ENCODE data around the gene CCDC9. TPM values are rescaled to one million over a fixed set of nuclear protein-coding genes. Genes with fewer than 3 reads are reported as not detected.

Gene CCDC9
- total and polyA plus RNA-seq, 2 of the 13 experiments (the other 11 are each of a cell fraction or from before 2014, with no cell fraction given): 2.9 to 6.3 TPM

- TF ChIP-seq MAF1 (CRISPR knock-in tag; IDR thresholded peaks at IDR 0.05; ENCODE audit: borderline replicate concordance) (0 out of 2 replicates have a peak, but pooled peaks have one; percentile 33), ERF (CRISPR knock-in tag; IDR thresholded peaks at IDR 0.05) (peak; percentile 75; the same call in 1 of the 2 replicates), POLR2A (IDR thresholded peaks at IDR 0.05; ENCODE audit: insufficient read depth in 1 of 2, low read depth in 2 of 2, low read length in 2 of 2) (0 out of 4 replicates have a peak, but pooled peaks of 1 of the 2 experiments have one; percentile 26), ELF1 (CRISPR knock-in tag; IDR thresholded peaks at IDR 0.05) (peak; percentile 55; the same call in 1 of the 2 replicates), ZNF136 (CRISPR knock-in tag; IDR thresholded peaks at IDR 0.05; ENCODE audit: low read depth) (0 out of 2 replicates have a peak, but pooled peaks have one; percentile 49), CENPX (CRISPR knock-in tag; IDR thresholded peaks at IDR 0.05) (no peak), ZNF570 (CRISPR knock-in tag; IDR thresholded peaks at IDR 0.05; ENCODE audit: borderline replicate concordance) (no peak), ATF7 (IDR thresholded peaks at IDR 0.05) (peak; percentile 76), ATF7 (CRISPR knock-in tag; IDR thresholded peaks at IDR 0.05) (peak; percentile 88; the same call in 1 of the 2 replicates), PRPF4 (IDR thresholded peaks at IDR 0.05; ENCODE audit: low read depth, low read length, poor library complexity, severe bottlenecking) (no peak), ZNF124 (CRISPR knock-in tag; IDR thresholded peaks at IDR 0.05) (peak; percentile 59; the same call in 1 of the 2 replicates), MLLT10 (CRISPR knock-in tag; IDR thresholded peaks at IDR 0.05) (no peak), FOXA3 (CRISPR knock-in tag; IDR thresholded peaks at IDR 0.05) (peak; percentile 92), BRCA1 (CRISPR knock-in tag; IDR thresholded peaks at IDR 0.05) (peak; percentile 84; the same call in 1 of the 2 replicates), ZFY (CRISPR knock-in tag; IDR thresholded peaks at IDR 0.05) (no peak), PHF21A (CRISPR knock-in tag; IDR thresholded peaks at IDR 0.05) (peak; percentile 92), ATF4 (CRISPR knock-in tag; IDR thresholded peaks at IDR 0.05) (peak in 1 of 2 experiments; percentile 89; a peak in 2 of 4 replicates), DMAP1 (CRISPR knock-in tag; IDR thresholded peaks at IDR 0.05) (peak; percentile 57), NFKB2 (CRISPR knock-in tag; IDR thresholded peaks at IDR 0.05; ENCODE audit: borderline replicate concordance) (peak; percentile 33; the same call in 1 of the 2 replicates)
- TF ChIP-seq, protein P1, sequence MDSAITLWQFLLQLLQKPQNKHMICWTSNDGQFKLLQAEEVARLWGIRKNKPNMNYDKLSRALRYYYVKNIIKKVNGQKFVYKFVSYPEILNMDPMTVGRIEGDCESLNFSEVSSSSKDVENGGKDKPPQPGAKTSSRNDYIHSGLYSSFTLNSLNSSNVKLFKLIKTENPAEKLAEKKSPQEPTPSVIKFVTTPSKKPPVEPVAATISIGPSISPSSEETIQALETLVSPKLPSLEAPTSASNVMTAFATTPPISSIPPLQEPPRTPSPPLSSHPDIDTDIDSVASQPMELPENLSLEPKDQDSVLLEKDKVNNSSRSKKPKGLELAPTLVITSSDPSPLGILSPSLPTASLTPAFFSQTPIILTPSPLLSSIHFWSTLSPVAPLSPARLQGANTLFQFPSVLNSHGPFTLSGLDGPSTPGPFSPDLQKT (CRISPR knock-in tag; IDR thresholded peaks at IDR 0.05; ENCODE audit: borderline replicate concordance): no peak
- TF ChIP-seq, protein P2, sequence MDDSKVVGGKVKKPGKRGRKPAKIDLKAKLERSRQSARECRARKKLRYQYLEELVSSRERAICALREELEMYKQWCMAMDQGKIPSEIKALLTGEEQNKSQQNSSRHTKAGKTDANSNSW (CRISPR knock-in tag; IDR thresholded peaks at IDR 0.05; ENCODE audit: borderline replicate concordance): no peak
- TF ChIP-seq, protein P3, sequence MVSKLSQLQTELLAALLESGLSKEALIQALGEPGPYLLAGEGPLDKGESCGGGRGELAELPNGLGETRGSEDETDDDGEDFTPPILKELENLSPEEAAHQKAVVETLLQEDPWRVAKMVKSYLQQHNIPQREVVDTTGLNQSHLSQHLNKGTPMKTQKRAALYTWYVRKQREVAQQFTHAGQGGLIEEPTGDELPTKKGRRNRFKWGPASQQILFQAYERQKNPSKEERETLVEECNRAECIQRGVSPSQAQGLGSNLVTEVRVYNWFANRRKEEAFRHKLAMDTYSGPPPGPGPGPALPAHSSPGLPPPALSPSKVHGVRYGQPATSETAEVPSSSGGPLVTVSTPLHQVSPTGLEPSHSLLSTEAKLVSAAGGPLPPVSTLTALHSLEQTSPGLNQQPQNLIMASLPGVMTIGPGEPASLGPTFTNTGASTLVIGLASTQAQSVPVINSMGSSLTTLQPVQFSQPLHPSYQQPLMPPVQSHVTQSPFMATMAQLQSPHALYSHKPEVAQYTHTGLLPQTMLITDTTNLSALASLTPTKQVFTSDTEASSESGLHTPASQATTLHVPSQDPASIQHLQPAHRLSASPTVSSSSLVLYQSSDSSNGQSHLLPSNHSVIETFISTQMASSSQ (IDR thresholded peaks at IDR 0.05; ENCODE audit: low read depth): peak; percentile 47; the same call in 1 of the 2 replicates
- TF ChIP-seq, protein P3 (CRISPR knock-in tag; IDR thresholded peaks at IDR 0.05; ENCODE audit: borderline replicate concordance): peak; percentile 19; the same call in 1 of the 2 replicates
- TF ChIP-seq, protein P4, sequence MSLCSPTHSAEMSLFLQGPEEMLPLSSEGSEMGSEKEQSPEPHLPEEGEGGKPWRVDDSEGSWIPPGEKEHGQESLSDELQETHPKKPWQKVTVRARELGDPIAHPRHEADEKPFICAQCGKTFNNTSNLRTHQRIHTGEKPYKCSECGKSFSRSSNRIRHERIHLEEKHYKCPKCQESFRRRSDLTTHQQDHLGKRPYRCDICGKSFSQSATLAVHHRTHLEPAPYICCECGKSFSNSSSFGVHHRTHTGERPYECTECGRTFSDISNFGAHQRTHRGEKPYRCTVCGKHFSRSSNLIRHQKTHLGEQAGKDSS (CRISPR knock-in tag; IDR thresholded peaks at IDR 0.05; ENCODE audit: borderline replicate concordance, low read depth): peak; percentile 67
Observed at GRCh38 chr19:47315125-47315821, 58.9 kb downstream of the CCDC9 start (continued).
